Measurements from ENCODE around the gene CDK4. TPM values are rescaled to one million over a fixed set of nuclear protein-coding genes. Genes with fewer than 3 reads are reported as not detected.

Gene CDK4
- total RNA-seq, 1 donor from 2014 or later: 59.0 TPM

DNA sequence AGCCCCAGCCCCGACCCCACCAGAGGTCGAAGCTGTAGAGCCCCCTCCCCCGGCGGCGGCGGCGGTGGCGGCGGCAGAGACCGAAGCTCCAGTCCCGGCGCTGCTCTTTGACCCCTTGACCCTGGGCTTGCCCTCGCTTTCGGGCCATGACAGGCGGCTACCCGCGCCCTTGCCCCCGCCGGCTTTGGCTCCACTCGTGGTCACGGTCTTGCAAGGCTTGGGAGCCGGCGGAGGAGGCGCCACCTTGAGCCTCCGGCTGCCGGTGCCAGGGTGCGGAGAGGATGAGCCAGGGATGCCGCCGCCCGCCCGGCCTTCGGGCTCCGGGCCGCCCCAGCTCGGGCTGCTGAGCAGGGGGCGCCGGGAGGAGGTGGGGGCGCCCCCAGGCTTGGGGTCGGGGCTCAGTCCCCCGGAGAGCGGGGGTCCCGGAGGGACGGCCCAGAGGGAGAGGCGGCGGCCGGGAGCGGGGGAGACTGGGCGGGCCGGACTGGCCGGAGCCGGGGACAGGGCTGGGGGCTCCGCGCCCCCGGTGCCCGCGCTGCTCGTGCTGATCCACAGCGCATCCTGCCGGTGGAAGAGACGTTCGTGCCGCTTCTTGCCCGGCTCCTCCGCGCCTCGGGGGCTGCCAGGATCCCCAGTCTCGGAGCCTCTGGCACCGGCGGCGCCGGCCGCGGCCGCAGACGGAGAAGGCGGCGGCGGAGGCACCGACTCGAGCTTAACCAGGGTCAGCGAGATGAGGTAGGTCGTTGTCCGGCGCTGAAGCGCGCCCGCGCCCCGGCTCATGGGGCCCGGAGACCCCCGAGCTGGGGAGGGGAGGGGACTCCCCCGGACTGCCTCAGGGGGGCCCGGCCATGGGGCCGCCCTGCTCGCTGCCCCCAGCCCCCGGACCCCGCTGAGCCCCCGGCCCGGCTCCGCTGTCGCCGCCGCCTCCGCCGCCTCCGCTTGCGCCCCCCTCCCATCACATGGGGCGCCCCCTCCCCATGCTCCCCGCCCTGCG, 14.3 kb downstream of the CDK4 start:
- DNase-seq: no peak

DNA sequence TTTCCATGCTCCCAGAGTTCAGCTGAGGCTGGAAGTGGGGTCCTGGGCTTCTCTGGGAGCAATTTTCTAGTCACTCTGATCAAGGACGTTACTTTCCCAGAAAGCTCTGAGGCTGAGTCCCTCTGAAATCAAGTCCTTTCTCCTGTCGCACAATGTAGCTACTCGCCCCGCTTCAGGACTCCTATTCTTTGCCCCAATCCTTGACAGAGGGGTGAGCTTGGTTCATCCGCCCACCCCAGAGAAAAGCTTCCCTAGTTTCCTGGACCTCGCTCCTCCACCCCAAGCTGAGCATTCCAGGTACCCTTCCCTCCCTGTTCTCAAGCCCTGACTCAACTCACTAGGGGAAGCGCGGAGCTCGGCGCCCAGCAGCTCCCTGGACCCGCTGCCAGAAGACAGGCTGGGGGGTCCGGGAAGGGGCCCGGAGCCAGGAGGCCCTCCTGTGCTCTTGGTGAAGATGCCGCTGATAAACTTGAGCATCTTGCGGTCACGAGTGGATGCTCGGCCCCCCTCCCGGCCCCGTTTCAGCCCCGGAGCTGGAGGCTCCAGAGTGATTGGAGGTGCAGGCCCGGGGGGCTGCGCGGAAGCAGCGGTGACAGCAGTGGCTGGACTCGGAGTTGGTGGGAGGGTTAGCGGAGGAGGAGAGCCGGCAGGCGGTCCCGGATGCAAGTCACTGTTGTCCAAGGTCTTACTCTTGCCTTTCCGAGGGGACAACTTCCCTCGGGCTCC, 15.2 kb downstream of the CDK4 start:
- no peak for DNase-seq

DNA sequence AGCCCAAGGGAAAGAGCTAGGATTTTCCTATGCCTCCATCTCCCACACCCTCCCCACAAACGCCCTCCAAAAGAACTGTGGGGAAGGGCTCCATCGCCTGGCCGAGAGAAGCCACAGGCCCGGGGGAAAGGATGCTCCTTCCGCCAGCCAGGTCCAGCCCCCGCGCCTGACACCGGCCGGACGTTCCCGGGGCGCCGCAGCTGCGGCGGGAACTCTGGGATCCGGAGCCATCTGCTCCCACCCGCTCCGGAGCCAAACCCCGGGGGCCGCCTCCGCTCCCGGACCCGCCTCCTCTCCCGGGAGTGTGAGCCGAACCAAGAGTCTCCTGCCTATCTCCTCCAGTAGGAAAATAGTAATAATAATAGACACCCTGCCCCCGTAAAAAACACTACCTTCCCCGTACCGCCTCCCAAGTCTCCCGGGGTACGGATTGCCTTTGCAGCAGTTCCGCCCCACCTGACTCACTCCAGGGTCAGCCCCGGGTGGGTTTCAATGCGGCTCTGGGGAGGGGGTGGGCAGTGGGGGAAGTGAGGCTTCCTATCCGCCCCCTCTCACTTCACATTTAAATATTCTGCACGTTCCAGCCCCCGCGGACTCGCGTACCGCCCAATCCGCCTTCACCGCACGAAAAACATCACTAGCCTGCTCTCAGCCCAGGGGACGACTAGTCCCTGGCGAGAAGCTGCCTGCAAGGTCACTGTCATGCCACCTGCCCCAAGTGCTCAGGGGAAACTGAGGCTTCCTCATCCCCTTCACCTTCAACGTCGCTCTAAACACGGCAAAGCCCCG, 16.0 kb downstream of the CDK4 start:
- DNase-seq: peak; percentile 71

DNA sequence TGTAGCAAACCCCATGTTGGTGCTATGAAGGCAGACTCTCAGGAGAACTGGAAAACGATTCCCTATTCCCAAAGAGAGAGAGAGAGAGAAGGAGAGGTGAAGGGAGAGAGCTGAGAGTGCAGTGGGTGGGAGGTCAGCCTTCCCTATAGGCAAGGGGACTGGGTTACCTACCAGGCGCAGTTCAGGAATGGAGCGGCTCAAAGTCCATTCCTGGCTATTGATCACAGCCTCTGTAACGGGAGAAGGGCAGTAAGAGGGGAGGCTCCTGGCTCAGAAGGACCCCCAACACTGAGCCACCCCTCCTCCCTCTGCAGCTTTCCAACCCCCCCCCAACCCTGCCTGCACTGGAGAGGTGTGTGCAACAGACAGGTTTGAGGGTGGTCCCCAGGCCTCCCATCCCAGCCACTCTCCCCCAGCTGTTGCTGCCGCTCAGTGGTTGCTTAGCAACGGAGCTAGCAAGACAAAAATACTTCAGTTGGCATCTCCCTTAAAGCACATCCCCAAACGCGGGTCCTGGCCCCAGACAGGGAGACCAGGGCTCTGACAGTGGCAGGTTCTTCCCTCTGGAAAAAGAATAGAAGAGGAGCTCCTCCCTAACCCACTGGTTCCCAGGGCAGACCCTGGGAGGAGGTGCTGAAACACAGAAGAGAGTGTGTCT, 16.8 kb downstream of the CDK4 start:
- no peak for DNase-seq

DNA sequence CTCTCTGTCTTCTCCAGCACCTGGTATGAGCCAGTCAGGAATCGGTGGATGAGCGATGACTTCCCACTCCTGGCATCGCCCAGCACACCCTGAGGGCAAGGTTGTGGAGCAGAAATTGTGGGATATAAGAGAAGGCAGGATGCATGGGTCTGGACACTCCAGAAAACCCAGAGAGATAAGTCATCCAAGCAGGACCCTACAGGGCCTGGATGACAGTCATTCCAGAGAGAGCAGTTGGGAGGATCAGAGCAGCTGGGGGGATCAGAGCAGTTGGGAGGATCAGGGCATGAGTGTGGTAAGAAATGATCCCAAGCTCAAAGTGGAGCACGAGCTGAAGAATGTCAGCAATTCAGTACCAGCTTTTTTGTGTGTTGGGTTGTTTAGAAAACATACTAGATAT, 17.5 kb downstream of the CDK4 start:
- DNase-seq: no peak

DNA sequence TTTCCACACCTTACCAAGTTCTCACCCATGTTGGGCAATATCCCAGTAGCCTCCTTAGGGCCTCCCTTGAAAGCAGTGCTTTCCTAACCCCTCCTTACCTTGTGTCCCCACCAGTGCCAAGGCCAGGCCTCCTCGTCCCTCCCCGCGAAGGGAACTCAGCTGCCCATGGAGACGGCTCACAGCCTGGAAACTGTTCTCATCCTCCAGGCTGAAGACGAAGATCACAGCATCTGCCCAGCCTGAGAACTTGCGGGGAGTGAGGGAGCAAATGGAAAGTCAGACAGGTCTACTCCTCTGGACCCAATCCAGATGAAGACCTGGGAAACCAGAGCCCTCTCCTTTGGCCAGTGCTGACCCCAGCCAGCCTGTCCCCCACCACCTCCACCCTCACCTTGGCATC, 18.2 kb downstream of the CDK4 start:
- no peak for DNase-seq

DNA sequence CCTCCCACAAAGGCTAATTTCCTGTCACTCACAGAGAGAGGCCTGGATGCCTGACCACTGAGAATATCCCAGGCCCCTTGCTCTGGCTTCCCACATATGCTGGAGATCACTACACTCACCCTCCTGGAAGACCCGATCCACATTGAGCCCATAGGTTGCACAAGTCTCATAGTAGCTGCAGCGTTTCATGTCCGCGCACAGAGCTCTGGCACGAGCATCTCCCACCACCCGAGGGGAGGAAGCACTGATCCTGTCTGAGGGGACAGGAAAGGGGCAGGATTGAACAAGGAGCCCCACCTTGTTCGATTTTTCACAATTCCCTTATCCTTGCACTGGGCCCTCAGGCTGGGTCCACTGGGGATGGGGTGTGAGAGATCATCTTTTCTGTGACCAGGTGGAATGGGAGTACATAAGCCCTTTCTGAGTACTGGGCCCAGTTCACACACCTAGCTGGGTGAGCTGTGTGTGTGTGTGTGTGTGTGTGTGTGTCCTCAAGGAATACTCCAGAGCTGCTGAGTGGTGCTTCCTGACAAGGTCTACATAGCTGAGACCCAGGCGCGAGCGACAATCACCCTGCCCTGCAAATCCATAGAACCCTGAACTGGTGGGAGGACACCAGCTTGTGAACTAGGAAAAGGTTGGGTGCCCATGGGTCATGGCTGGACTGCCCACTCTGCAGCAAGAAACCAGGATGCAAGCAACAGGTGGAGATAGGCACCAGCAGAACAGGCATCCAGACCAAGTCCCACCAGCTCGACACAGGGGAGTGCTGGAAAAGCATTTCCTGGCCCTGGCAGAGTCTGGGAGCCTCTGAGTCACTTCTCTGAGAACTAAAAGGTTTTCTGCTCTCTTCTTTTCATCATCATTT, 19.1 kb downstream of the CDK4 start:
- no peak for DNase-seq

DNA sequence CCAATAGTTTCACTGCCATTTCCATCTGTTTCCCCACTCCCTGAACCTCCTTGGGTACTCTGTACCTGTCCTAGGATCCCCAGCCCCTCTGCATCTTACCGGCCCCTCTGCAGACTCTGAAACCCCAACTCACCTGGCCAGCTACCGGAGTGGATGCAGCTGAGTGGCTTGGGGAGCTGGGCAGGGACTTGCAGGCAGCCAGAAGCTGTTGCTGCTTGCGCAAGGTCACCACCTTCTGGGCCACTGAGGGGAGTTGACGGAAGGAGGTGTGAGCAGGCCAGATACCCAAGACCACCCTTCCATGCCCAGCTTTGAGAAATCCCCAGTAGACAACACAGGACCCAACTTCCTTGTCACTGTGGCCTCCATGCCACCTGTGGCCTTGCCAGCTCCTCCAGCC, 19.8 kb downstream of the CDK4 start:
- no peak for DNase-seq

DNA sequence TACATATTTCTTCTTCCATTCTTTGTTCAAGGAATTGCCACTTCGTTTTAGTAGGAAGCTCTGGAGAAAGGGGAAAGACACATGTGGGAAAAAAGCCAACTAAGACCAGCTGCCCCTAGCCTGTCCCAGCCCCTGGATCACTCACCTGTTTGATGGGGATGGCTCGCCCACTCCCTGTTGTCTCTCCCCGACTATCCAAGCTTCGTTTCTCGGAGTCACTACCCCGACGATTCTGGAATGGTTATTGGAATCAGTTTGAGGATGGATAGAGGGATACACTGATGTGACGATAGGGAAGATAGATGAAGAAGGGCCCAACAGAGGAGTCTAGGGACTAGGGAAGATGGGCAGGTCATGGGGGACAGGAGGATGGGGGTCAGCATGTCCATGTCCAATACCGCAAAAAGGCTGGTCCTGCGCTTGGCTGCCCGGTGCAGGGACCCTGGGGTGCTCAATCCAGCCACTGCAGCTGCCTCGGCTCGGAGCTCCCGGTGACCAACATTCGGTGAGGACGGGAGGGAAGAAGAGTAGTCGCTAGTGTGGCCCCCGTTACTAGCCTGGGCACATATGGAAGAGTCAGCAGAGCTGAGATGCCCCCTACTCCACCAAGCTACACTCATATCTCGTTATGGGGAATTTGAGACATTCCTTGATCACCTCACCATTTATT, 20.6 kb downstream of the CDK4 start:
- no peak for DNase-seq

DNA sequence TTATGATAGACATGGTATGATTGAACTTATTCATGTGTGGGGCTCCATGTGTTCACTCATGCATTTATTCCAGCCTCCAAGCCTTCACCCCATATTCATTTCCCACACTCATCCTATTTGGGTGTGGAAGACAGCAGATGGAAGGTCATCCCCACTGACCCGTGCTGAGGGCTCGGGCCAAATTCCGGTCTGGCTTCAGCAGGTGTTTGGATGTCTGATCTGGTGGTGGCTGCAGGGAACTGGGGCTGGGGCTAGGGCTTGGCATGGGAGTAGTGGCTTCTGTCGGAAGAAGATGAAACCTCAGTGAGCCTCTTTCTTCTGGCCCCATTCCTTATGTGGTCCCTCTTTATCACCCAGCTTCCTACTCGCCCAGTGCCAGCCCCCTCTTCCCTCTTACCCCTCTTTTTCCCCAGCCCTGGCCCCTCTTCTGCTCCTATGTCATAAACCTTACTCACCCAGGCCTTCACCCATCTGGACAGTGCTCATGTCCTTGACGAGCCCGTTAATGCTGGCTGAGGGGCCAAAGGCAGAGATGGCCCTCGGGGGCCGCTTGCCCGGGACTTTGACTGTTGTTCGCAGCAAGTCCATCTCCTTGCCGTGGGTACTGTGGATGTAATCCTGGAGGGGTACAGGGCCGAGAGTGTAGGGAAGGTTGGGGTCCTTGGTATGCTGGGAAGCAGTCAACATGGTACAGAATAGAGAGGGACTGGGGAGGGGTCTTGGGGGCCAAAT, 21.6 kb downstream of the CDK4 start:
- no peak for DNase-seq

DNA sequence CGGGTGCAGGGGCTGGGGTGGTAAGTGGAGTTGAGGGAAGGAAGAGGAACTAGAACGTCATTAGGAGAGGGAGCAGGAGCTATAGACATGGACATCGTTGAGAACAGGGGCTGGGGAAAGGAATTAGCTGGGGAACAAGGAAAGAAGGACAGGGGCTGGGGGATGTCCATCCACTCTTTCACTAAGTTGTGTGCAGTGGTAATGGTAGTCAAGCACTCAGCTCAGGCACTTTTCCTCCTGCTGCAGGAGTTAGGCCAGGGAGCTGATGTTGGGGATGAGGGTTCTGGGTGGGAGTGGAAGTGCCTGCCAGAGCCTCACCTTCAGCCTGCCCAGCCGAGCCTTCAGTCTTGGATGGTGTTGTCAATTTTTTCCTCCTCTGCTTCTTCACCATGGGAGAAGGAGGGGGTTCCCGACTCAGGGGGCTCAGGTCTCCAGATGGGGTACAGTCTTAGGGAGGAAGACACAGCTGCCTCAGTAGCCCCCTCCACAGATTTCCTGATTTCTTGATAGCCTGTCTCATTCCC, 22.7 kb downstream of the CDK4 start:
- no peak for DNase-seq

DNA sequence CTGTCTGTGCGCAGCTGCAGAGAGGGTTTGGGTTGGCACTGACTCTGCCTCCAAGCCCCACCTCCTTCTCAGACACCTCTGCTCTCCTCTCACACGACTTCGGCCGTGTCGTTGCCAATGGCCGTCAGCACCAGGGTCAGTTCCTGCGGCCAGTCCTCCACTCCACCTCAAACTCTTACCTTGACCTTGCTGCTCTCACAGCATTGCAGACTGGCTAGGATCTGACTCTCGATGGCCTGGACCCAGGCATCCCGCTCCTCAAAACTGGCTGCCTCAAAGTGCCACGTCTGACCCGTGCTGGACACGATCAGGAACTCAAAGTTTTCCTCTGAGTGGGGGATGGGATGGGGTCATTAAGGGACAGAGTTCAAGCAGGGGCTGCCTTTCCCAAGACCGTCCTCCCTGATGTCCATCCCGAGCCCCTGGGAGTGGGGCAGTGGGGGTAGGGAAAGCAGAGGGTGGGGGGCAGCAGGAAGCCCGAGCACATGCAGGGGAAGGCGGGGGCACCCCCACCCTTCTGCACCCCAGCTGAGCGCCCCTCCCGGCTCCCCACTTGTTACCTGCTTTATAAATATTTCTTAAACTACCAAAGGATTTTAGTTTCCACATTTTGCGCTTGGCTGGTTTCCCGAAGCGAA, 24.2 kb downstream of the CDK4 start:
- no peak for DNase-seq

DNA sequence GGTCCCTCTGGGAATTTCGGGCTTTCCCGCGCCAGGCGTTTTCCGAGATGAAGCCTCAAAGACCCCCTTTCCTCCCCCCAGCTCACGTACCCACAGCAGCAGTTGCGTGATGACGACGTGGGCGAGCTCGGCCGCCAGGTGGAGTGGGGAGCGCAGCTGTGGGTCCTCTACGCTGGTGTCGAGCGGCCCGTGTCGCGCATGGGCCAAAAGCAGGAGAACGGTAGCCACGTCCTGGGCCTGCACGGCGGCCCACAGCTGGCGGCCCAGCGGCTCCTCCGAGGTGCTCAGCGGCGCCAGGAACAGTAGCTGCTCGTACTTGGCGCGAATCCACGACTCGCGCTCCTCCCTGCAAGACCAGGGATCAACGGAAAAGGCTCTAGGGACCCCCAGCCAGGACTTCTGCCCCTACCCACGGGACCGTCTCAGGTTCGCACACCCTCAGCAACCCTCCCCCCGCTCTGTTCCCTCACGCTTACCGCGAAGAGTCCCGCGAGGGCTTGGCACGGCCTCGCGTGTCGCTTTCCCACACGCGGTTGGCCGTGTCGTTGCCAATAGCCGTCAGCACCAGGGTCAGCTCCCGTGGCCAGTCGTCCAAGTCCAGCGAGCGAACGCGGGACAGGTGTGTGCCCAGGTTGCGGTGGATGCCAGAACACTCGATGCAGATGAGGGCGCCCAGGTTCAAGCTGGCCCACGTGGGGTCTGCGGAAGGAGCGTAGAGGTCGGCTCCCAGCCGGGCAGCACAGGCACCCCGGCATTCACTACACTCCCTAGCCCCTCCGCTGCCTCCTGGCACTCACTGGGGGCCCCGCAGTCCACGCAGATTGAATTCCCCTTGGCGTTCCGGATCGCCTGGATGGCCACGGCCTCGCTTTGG, 25.0 kb downstream of the CDK4 start:
- no peak for DNase-seq

DNA sequence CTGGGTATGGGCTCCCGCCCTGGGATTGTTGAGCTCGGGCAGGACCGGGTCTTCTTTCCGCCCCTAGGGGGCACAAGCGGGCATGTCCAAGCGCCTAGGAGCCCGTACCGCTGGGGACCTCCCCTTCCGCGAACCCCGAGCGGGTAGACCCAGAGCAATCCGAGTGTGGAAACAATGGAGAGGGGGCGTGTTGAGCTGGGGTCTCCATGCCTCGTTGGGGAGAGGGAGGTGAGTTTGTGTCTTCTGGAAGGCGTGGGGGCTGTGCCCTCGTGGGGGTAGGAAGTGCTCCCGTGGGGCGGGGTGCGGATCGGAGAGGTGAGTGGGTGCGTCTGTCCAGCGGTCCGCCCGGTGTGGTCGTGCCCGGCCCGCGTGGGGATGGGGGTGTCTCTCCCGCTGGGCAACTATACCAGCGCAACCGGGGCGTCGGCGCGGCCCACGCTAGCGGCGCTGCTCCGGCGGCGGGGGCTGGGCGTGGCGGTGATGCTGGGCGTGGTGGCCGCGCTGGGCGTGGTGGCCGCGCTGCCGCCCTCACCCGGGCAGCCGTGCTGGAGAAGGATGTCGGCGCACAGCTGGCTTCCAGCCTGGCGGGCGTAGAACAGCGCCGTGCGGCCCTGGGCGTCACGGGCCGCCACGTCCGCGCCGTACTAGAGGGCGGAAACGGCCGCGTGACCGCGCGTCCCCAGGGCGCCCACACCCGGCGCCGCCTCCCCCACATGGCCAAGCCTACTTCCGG, 25.8 kb downstream of the CDK4 start:
- peak; percentile 22 for DNase-seq

DNA sequence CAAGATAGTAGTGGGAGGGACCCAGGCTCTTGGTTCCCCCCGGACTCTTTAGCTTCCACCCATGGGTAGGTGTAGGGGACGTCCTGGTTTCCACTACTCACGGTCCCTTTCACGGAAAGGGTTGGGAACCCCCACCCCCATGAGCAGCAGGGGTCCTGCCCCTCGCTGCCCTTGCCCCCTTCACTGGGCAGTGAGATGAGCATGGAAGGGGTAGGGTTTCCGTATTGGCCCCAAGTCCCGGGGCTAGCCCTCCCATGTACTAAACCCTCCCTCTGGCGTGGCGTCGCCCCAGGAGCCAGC, 26.3 kb downstream of the CDK4 start:
- DNase-seq: no peak

DNA sequence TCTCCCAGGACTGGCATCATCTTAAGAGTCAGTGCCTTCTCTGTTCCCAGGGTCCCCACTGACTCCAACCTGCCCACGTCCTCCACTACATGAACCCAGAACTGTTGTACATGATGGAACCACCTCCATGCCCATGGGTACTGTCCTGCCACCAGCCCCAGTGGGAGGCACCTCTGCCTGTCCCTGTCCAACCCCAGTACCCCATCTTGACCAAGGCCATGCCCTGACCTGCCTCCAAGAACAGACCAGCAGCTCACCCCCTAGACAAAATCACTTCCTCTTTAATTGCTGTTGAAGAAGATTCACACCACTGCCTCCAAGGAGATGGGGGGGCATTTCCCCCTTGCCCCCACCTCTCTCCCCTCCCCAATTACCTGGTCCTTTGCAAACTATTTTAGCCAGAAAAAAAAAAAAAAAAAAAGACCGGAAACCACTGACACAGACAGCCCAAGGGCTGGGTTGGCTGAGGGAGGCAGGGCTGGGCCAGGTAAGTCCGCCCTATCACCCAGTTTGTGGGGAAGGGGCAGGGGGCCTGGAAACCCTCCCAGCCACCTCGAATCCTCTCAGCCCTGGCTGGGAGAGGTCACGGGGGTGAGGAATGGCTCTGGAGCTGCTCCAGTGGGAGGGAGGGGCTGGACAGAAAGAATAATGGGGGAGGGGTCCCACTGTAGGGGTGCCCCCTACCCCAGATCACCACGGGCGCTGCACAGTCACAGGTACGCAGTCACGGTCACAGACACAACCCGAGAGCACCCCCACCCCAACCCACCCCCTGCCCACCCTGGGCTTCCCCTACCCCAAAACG, 27.0 kb downstream of the CDK4 start:
- no peak for DNase-seq

All from occipital lobe (tissue), 2 donors.